Sigmoid colon (tissue), 7 donors: ENCODE measurements around the gene TMUB1. TPM values are rescaled to one million over a fixed set of nuclear protein-coding genes. Genes with fewer than 3 reads are reported as not detected.

Source experiments
- DNase-seq: peaks from one replicate; pipeline ENCODE4 v3.0.0-alpha.2; 2019
- H3K27ac ChIP-seq, 4 donors: fragments of 200-600 bp; sonication (generic); one replicate each; pipeline ENCODE4 v1.5.1; 2016 to 2019; ENCODE audit warnings: mild to moderate bottlenecking in 1 of 4
- H3K27me3 ChIP-seq, 3 donors: fragments of 200-600 bp; sonication (generic); one replicate each; pipeline ENCODE4 v1.5.1; 2019; ENCODE audit warnings: mild to moderate bottlenecking in 1 of 3
- H3K36me3 ChIP-seq, 4 donors: fragments of 200-600 bp; sonication (generic); one replicate each; pipeline ENCODE4 v1.5.1; 2016 to 2019
- H3K4me1 ChIP-seq, 4 donors: fragments of 200-600 bp; sonication (generic); one replicate each; pipeline ENCODE4 v1.5.1; 2017 to 2019
- H3K4me3 ChIP-seq, 4 donors: fragments of 200-600 bp; sonication (generic); one replicate each; pipeline ENCODE4 v1.5.1; 2017 to 2019; ENCODE audit warnings: mild to moderate bottlenecking in 2 of 4, moderate library complexity in 1 of 4
- H3K9me3 ChIP-seq, 4 donors: fragments of 200-600 bp in 3 of 4; sonication (generic) in 3 of 4; one replicate each; pipeline versions ENCODE4 v1.5.1 to v1.6.1; 2013 to 2019
- CTCF ChIP-seq, 4 experiments: fragments of 450-650 bp in 3 of 4; fragments of 200-600 bp in 1 of 4; IDR thresholded peaks; one replicate each; pipeline ENCODE4 v1.5.1; 2016 to 2019; ENCODE audit warnings: antibody characterized with exemption in 4 of 4, mild to moderate bottlenecking in 3 of 4, moderate library complexity in 2 of 4
- EP300 ChIP-seq, 4 donors: sonication (generic); formaldehyde crosslinking; IDR thresholded peaks; one replicate each; pipeline ENCODE4 v1.6.1; 2017; ENCODE audit warnings: antibody characterized with exemption in 4 of 4
- POLR2A ChIP-seq, 2 donors: fragments of 450-650 bp; IDR thresholded peaks; one replicate each; pipeline ENCODE4 v1.6.1; 2016; ENCODE audit warnings: antibody characterized with exemption in 2 of 2, mild to moderate bottlenecking in 2 of 2, moderate library complexity in 2 of 2
- POLR2AphosphoS5 ChIP-seq, 4 donors: sonication (generic); formaldehyde crosslinking; IDR thresholded peaks; one replicate each; pipeline ENCODE4 v1.6.1; 2017; ENCODE audit warnings: antibody characterized with exemption in 4 of 4
- WGBS, 2 donors: extraction: QIAGEN DNeasy Blood & Tissue Kit; methylation state at CpG; one replicate each; pipeline ENCODE4 v1.1.7; 2013; 5-methylcytosine and 5-hydroxymethylcytosine counted together
- intact Hi-C: fragments of 100-400 bp; cut with DNase I; formaldehyde crosslinking; loops from one replicate; pipeline ENCODE4 v1.15.1; 2023
- polyA plus RNA-seq, 3 donors: library from polyadenylated mRNA; stranded (reverse); fragments of 200-250 nt; gene quantifications; one replicate each; pipeline ENCODE4 v1.2.3, GENCODE V29; 2013
- total RNA-seq, 4 donors: library from RNA; depleted of rRNA; stranded (reverse); fragments of >200 nt; gene quantifications; one replicate each; pipeline ENCODE4 v1.1.0, GENCODE V29; 2016
- donor health status: healthy with polysubstance abuse.
- donor health status: Bipolar disorder and iron deficiency.
- donor health status: healthy.

TMUB1 gene
- total and polyA plus RNA-seq, 7 donors = 33.4 to 74.6 (median 45.0) TPM

DNA sequence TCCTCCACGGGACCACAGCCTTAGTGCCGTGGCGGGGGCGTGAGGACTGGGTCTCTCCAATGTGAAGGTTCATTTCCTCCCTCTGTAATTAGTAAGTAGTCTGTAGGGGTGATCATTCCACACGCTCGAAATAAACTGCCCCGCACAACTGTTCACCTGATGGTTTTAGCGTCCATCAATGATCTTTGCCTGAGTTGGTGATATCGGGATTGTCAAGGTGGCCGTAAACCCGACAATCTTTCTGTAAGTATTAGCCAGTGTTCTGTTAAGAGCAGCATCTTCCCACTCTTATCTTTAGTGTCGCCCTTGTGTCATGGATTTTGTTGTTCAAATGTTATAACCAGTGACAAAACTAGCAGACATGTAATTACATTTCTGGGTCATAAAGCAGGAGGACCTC is 20.7 kb upstream of the TMUB1 start:
- Histone ChIP-seq H3K36me3 (peaks cover 0 to 8% (median 0%) of the 10 kb centered on the region in 4 donors), H3K9me3 (no peaks in the 10 kb centered on the region), H3K27me3 (no peaks in the 10 kb centered on the region), H3K27ac (no peak overlapping the region), H3K4me1 (peaks cover 0 to 36% (median 32%) of the 10 kb centered on the region in 4 donors), H3K4me3 (no peak overlapping the region)
- WGBS, 2 donors = 84 to 89% methylated on average over 12 of the region's 12 CpGs
- TF ChIP-seq EP300 (IDR thresholded peaks at IDR 0.05) (no peak), POLR2A (IDR thresholded peaks at IDR 0.05) (no peak), CTCF (IDR thresholded peaks at IDR 0.05) (no peak), POLR2AphosphoS5 (IDR thresholded peaks at IDR 0.05) (no peak)
- no peak for DNase-seq
- intact Hi-C loops = no loop called here

DNA sequence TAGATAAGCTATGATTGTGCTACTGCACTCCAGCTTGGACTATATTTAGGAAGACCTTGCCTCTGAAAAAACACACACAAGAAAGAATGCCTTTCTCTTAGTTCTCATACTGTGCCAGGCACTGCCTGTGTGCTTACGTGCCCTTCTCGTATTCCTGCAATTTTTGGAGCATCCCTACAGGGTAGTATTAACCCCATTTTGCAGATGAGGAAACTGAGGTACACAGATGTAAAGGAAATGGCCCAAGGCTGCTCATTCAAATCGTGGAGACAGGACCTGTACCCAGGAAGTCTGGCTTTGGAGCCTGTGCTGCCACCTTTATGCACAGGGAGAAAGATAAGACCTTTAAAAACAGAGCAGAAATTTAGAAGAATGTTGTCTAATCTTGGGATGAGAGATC is 19.7 kb upstream of the TMUB1 start:
- peaks cover 0 to 32% (median 29%) of the 10 kb centered on the region in 4 donors for H3K4me1 ChIP-seq
- WGBS, 2 donors = 82% methylated on average over 3 of the region's 3 CpGs
- no peaks in the 10 kb centered on the region for H3K27me3 ChIP-seq
- no peak overlapping the region for H3K27ac ChIP-seq
- TF ChIP-seq EP300 (IDR thresholded peaks at IDR 0.05) (no peak), CTCF (IDR thresholded peaks at IDR 0.05) (no peak), POLR2A (IDR thresholded peaks at IDR 0.05) (no peak), POLR2AphosphoS5 (IDR thresholded peaks at IDR 0.05) (no peak)
- H3K4me3 ChIP-seq = no peak overlapping the region
- no peaks in the 10 kb centered on the region for H3K9me3 ChIP-seq
- DNase-seq = no peak
- intact Hi-C loops = no loop called here
- peaks cover 0 to 8% (median 0%) of the 10 kb centered on the region in 4 donors for H3K36me3 ChIP-seq

DNA sequence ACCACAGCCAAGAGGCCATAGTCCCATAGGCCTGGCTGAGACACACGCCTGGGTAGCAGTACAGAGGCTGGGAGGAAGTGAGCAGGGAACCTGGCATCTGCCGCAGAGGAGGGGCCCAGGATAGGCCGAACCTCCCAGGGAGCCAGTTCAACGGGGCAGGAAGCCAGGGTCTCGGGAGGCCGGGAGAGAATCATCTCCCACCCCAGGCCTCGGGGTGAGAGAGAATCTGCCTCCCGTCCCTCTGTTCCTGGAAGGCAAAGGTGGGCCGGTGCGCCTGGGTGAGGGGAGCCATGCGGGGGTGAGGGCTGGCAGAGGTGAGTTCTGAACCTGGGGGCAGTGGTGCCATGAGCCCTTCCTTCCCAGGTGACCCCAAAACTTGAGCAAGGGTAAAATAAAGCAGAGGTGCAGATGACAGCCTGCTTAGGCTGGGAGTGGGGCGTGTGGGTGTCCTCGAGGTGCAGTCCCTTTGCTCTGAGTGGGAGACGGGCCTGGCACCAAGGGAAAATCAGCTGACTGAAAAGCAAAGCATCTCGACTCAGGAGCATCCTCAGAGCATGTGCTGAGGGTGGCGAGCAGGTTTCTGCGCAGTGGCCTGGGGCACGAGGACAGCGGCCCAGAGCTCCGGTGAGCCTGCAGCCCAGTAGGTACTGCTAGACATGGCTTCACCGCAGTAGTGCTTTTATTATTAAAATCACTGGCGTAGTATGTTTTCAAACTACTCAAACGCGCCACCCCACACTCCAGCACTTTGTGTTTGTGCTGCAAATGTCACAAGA is 18.5 kb upstream of the TMUB1 start:
- Histone ChIP-seq H3K27ac (no peak overlapping the region), H3K36me3 (peaks cover 0 to 8% (median 0%) of the 10 kb centered on the region in 4 donors), H3K4me1 (peaks cover 0 to 32% (median 29%) of the 10 kb centered on the region in 4 donors), H3K27me3 (no peaks in the 10 kb centered on the region), H3K9me3 (no peaks in the 10 kb centered on the region), H3K4me3 (no peak overlapping the region)
- no peak for DNase-seq
- 87 to 92% methylated on average over 24 of the region's 24 CpGs for WGBS, 2 donors
- intact Hi-C loops = no loop called here
- no peak for TF ChIP-seq CTCF (IDR thresholded peaks at IDR 0.05)
- no peak for TF ChIP-seq POLR2AphosphoS5 (IDR thresholded peaks at IDR 0.05)
- TF ChIP-seq EP300 (IDR thresholded peaks at IDR 0.05) = no peak
- no peak for TF ChIP-seq POLR2A (IDR thresholded peaks at IDR 0.05)

- no peaks in the 10 kb centered on the region for H3K27me3 ChIP-seq
- 92 to 94% methylated on average over 10 of the region's 10 CpGs for WGBS, 2 donors
Observed at GRCh38 chr7:151100921-151101320, 17.6 kb upstream of the TMUB1 start.

More at GRCh38 chr7:151100921-151101320, 17.6 kb upstream of the TMUB1 start:
- TF ChIP-seq EP300 (IDR thresholded peaks at IDR 0.05) = no peak
- no peak for TF ChIP-seq POLR2A (IDR thresholded peaks at IDR 0.05)
- TF ChIP-seq CTCF (IDR thresholded peaks at IDR 0.05) = no peak
- no peak for TF ChIP-seq POLR2AphosphoS5 (IDR thresholded peaks at IDR 0.05)
- H3K9me3 ChIP-seq = no peaks in the 10 kb centered on the region
- no peak for DNase-seq
- H3K27ac ChIP-seq = no peak overlapping the region
- peaks cover 0 to 4% (median 0%) of the 10 kb centered on the region in 4 donors for H3K36me3 ChIP-seq
- H3K4me3 ChIP-seq = no peak overlapping the region
- intact Hi-C loops = no loop called here
- peaks cover 0 to 35% (median 29%) of the 10 kb centered on the region in 4 donors for H3K4me1 ChIP-seq
